Measurements from ENCODE around the gene SGPP2.

Gene SGPP2

GRCh38 chr2:222452422-222452950 lies 28.1 kb downstream of the SGPP2 start:
- Histone ChIP-seq H4K20me1 (ENCODE audit: insufficient read depth, low read length) (no peaks in the 10 kb centered on the region), H3K27me3 (replicated peaks; ENCODE audit: insufficient read depth, low read length) (no peaks in the 10 kb centered on the region), H3F3A (ENCODE audit: insufficient read depth, low read length) (no peaks in the 10 kb centered on the region), H3K9me2 (replicated peaks; ENCODE audit: insufficient read depth, low read length) (no peaks in the 10 kb centered on the region), H3K9ac (ENCODE audit: low read length) (no peak overlapping the region), H3K79me2 (ENCODE audit: low read length) (no peaks in the 10 kb centered on the region), H3K4me3 (ENCODE audit: low read length) (no peak overlapping the region), H3K27ac (ENCODE audit: low read length) (no peak overlapping the region), H3K4me2 (ENCODE audit: low read depth, low read length) (no peak overlapping the region), H3K9me3 (replicated peaks; ENCODE audit: insufficient read depth, low read length) (no peaks in the 10 kb centered on the region), H3K36me3 (replicated peaks; ENCODE audit: insufficient read depth, low read length) (no peaks in the 10 kb centered on the region), H2AFZ (ENCODE audit: low read length) (no peak overlapping the region), H3K4me1 (ENCODE audit: low read length) (no peaks in the 10 kb centered on the region)
- TF ChIP-seq CTCF (IDR thresholded peaks at IDR 0.05; ENCODE audit: low read length) (no peak), EZH2phosphoT487 (IDR thresholded peaks at IDR 0.05; ENCODE audit: low read length) (no peak), EZH2 (optimal IDR thresholded peaks at IDR 0.05; ENCODE audit: low read depth, low read length) (no peak)
- DNase-seq: no peak

DNA sequence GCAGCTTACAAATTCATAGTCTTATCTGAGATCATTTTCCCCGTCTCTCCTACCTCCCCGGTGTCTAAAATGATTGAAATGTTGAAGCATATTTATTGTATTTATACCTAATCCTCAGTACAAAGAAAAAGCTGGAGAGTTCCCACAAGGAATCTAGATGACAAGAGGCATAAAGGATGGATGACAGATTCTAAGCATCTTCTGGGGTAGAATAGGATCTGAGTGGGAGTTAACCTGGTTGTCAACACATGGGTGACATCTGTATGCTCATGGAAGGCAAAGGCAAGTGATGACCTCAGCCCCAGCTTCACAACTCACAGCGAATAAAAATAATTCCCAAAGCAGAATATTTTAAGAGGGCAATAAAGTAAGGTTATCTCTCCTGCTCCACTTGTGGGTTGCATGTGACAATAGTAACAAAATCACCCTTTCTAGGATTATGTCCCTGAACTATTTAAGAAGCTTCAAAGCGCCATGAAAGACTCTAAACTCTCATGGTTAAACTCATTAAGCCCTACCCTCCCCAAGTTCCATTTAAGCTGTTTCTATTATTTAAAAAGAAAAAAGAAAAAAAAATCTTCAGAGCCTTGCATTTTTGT lies 32.2 kb downstream of the SGPP2 start:
- H3K4me1 ChIP-seq (ENCODE audit: low read length): no peaks in the 10 kb centered on the region
- H3K9me2 ChIP-seq (replicated peaks; ENCODE audit: insufficient read depth, low read length): no peaks in the 10 kb centered on the region
- no peaks in the 10 kb centered on the region for H3K9me3 ChIP-seq (replicated peaks; ENCODE audit: insufficient read depth, low read length)
- H2AFZ ChIP-seq (ENCODE audit: low read length): no peak overlapping the region
- no peak for DNase-seq
- H3K27me3 ChIP-seq (replicated peaks; ENCODE audit: insufficient read depth, low read length): no peaks in the 10 kb centered on the region
- H3K4me3 ChIP-seq (ENCODE audit: low read length): no peak overlapping the region
- H3K36me3 ChIP-seq (replicated peaks; ENCODE audit: insufficient read depth, low read length): no peaks in the 10 kb centered on the region
- H4K20me1 ChIP-seq (ENCODE audit: insufficient read depth, low read length): no peaks in the 10 kb centered on the region
- H3K79me2 ChIP-seq (ENCODE audit: low read length): no peaks in the 10 kb centered on the region
- H3K9ac ChIP-seq (ENCODE audit: low read length): no peak overlapping the region
- no peak overlapping the region for H3K4me2 ChIP-seq (ENCODE audit: low read depth, low read length)
- no peak overlapping the region for H3K27ac ChIP-seq (ENCODE audit: low read length)
- TF ChIP-seq EZH2phosphoT487 (IDR thresholded peaks at IDR 0.05; ENCODE audit: low read length) (no peak), CTCF (IDR thresholded peaks at IDR 0.05; ENCODE audit: low read length) (no peak), EZH2 (optimal IDR thresholded peaks at IDR 0.05; ENCODE audit: low read depth, low read length) (no peak)
- no peaks in the 10 kb centered on the region for H3F3A ChIP-seq (ENCODE audit: insufficient read depth, low read length)

DNA sequence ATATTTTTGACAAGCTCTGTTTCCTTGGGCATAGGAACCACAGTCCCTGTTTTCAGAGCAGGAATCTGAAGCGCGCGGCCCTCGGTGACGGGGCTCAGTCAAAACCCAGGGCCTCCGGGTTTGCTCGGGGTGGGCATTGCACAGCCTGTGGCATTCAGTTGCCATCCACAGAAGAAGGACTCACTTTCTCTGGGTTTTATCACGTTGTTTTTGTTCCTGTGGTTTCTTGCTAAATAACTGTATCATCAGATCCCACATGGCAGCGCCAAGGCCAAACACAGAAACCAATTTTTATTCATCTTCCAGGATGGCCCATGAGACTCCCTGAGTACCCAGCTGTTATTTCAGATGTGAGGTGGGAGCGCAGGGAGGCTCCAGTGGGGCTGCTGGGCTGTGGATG lies 35.6 kb downstream of the SGPP2 start:
- H3K36me3 ChIP-seq (replicated peaks; ENCODE audit: insufficient read depth, low read length): no peaks in the 10 kb centered on the region
- H3F3A ChIP-seq (ENCODE audit: insufficient read depth, low read length): no peaks in the 10 kb centered on the region
- H3K4me3 ChIP-seq (ENCODE audit: low read length): no peak overlapping the region
- no peak for DNase-seq
- H3K9me3 ChIP-seq (replicated peaks; ENCODE audit: insufficient read depth, low read length): no peaks in the 10 kb centered on the region
- no peak overlapping the region for H2AFZ ChIP-seq (ENCODE audit: low read length)
- no peak overlapping the region for H3K9ac ChIP-seq (ENCODE audit: low read length)
- TF ChIP-seq EZH2phosphoT487 (IDR thresholded peaks at IDR 0.05; ENCODE audit: low read length): no peak
- TF ChIP-seq EZH2 (optimal IDR thresholded peaks at IDR 0.05; ENCODE audit: low read depth, low read length): no peak
- TF ChIP-seq CTCF (IDR thresholded peaks at IDR 0.05; ENCODE audit: low read length): no peak
- no peaks in the 10 kb centered on the region for H3K4me1 ChIP-seq (ENCODE audit: low read length)
- H3K27me3 ChIP-seq (replicated peaks; ENCODE audit: insufficient read depth, low read length): no peaks in the 10 kb centered on the region
- no peaks in the 10 kb centered on the region for H3K79me2 ChIP-seq (ENCODE audit: low read length)
- no peaks in the 10 kb centered on the region for H3K9me2 ChIP-seq (replicated peaks; ENCODE audit: insufficient read depth, low read length)
- H3K4me2 ChIP-seq (ENCODE audit: low read depth, low read length): no peak overlapping the region
- H3K27ac ChIP-seq (ENCODE audit: low read length): no peak overlapping the region
- no peaks in the 10 kb centered on the region for H4K20me1 ChIP-seq (ENCODE audit: insufficient read depth, low read length)
